BE2C (cell line): ENCODE measurements around the gene KRTAP10-11.

Source experiments
- DNase-seq: peaks from one replicate; pipeline ENCODE4 v3.0.0-alpha.2; 2020
- H3K27me3 ChIP-seq: fragments of 250-450 bp; sonication (Bioruptor Pico); 2 replicates; pipeline ENCODE4 v1.5.1; 2020; ENCODE audit warnings: mild to moderate bottlenecking
- H3K36me3 ChIP-seq: fragments of 250-450 bp; sonication (Bioruptor Pico); 2 replicates; pipeline ENCODE4 v1.5.1; 2020; ENCODE audit warnings: mild to moderate bottlenecking
- H3K4me1 ChIP-seq: fragments of 250-450 bp; sonication (Bioruptor Pico); 2 replicates; pipeline ENCODE4 v1.5.1; 2020
- H3K4me3 ChIP-seq: 2 replicates; pipeline ENCODE4 v1.5.1; 2011; ENCODE audit warnings: low read depth, low read length
- H3K9me3 ChIP-seq: fragments of 250-450 bp; sonication (Bioruptor Pico); 2 replicates; pipeline ENCODE4 v1.5.1; 2020
- TF ChIP-seq, protein P1 (sequence below): IDR thresholded peaks from 2 replicates; pipeline ENCODE4 v1.5.1; 2012; ENCODE audit warnings: mild to moderate bottlenecking, low read depth, low read length

Gene KRTAP10-11

GRCh38 chr21:44615466-44615865 lies 30.7 kb upstream of the KRTAP10-11 start:
- DNase-seq = no peak
- H3K36me3 ChIP-seq = no peaks in the 10 kb centered on the region
- TF ChIP-seq, protein P1, sequence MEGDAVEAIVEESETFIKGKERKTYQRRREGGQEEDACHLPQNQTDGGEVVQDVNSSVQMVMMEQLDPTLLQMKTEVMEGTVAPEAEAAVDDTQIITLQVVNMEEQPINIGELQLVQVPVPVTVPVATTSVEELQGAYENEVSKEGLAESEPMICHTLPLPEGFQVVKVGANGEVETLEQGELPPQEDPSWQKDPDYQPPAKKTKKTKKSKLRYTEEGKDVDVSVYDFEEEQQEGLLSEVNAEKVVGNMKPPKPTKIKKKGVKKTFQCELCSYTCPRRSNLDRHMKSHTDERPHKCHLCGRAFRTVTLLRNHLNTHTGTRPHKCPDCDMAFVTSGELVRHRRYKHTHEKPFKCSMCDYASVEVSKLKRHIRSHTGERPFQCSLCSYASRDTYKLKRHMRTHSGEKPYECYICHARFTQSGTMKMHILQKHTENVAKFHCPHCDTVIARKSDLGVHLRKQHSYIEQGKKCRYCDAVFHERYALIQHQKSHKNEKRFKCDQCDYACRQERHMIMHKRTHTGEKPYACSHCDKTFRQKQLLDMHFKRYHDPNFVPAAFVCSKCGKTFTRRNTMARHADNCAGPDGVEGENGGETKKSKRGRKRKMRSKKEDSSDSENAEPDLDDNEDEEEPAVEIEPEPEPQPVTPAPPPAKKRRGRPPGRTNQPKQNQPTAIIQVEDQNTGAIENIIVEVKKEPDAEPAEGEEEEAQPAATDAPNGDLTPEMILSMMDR = no peak
- no peaks in the 10 kb centered on the region for H3K4me1 ChIP-seq
- H3K27me3 ChIP-seq = peaks cover 11% of the 10 kb centered on the region
- H3K4me3 ChIP-seq = no peak overlapping the region
- no peaks in the 10 kb centered on the region for H3K9me3 ChIP-seq

DNA sequence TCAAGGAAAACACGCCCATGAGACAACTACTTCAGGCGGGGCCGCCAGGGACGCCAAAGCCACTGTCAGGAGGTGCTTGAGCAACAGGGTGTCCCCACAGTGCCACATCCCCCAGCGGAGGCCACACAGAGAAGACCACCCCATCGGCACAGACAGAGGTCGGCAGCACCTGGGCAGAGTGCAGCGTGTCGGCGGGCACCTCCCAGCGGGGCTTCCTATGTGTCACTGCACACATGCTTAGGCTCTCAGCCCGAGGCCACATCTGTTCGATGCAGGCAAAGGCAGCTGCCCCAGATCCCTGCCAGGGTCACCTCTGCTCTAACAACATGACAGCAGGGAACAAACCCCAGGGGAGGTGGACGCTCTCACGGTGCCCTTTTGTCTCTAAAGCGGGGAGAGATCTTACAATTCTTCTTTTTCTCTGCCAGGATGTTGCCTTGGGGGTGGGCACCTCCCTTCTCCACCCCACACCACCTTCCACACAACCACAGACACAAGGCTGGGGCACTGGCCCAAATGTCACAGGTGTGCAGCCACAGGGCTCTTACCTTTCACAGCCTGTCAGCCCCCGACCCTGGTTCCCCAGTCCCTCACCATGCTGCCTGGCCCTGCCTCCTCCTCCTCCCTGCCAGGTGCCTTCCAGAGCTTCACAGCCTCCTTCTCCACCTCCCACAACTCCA lies 30.2 kb upstream of the KRTAP10-11 start:
- TF ChIP-seq, protein P1 = no peak
- DNase-seq = no peak
- no peak overlapping the region for H3K4me3 ChIP-seq
- H3K36me3 ChIP-seq = no peaks in the 10 kb centered on the region
- peaks cover 11% of the 10 kb centered on the region for H3K27me3 ChIP-seq
- H3K9me3 ChIP-seq = no peaks in the 10 kb centered on the region
- no peaks in the 10 kb centered on the region for H3K4me1 ChIP-seq

GRCh38 chr21:44616591-44616926 lies 29.7 kb upstream of the KRTAP10-11 start:
- Histone ChIP-seq H3K27me3 (peaks cover 11% of the 10 kb centered on the region), H3K4me3 (no peak overlapping the region), H3K4me1 (no peaks in the 10 kb centered on the region), H3K9me3 (no peaks in the 10 kb centered on the region), H3K36me3 (no peaks in the 10 kb centered on the region)
- TF ChIP-seq, protein P1 = no peak
- no peak for DNase-seq

- TF ChIP-seq, protein P1 = no peak
- Histone ChIP-seq H3K27me3 (peaks cover 11% of the 10 kb centered on the region), H3K4me3 (no peak overlapping the region), H3K9me3 (no peaks in the 10 kb centered on the region), H3K36me3 (no peaks in the 10 kb centered on the region), H3K4me1 (no peaks in the 10 kb centered on the region)
- no peak for DNase-seq
These were observed 29.1 kb upstream of the KRTAP10-11 start for GRCh38 chr21:44617071-44617501.

DNA sequence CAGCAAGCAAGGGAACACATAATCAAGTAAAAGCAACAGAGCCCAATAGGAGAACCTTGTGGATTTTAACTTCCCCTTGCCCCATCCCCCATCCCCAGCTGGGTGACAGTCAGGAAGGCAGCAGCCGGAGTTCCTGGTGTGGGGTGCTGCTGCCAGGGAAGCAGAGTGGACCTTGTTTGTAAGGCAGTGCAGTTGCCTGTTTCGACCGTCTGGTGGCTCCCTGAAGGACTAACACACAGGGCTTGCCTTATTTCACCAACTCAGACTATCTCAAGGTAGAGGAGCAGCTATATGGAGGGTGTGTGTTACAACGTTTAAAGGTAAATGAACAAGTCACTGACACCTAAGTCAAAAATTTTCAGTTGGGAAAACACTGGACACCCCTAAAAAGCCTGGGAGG lies 27.7 kb upstream of the KRTAP10-11 start:
- Histone ChIP-seq H3K27me3 (peaks cover 11% of the 10 kb centered on the region), H3K4me1 (no peaks in the 10 kb centered on the region), H3K4me3 (no peak overlapping the region), H3K9me3 (no peaks in the 10 kb centered on the region), H3K36me3 (no peaks in the 10 kb centered on the region)
- DNase-seq = no peak
- TF ChIP-seq, protein P1 = peak; percentile 10; the same call in 1 of the 2 replicates

DNA sequence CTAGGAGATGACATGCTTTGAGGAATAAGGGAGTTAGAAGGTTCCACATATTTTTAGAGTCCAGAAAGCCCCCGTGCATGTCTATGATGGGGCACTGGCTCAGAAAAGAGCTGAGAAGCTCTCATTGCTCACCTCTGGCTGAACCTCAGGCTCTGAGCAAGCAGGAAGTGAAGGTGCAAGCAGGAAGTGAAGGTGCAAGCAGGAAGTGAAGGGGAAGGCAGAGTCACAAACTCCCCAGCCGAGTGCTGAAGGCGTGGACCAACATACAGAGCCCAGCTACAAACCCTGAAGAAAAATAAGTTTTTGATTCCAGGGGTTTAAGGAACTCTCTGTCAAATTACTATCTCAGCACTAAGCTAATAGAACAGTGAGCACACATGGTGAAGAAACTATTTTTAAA lies 27.3 kb upstream of the KRTAP10-11 start:
- no peak for DNase-seq
- Histone ChIP-seq H3K27me3 (peaks cover 11% of the 10 kb centered on the region), H3K9me3 (no peaks in the 10 kb centered on the region), H3K36me3 (no peaks in the 10 kb centered on the region), H3K4me3 (no peak overlapping the region), H3K4me1 (no peaks in the 10 kb centered on the region)
- TF ChIP-seq, protein P1 = no peak
